Naive thymus-derived CD8-positive, alpha-beta T cell (primary cell): ENCODE measurements around the gene HK1. TPM values are rescaled to one million over a fixed set of nuclear protein-coding genes. Genes with fewer than 3 reads are reported as not detected.
"Not testable (repeated sequence)": the region's sequence is repeated elsewhere in the genome, so short reads cannot be mapped to it uniquely, and the experiment has no call there.

Experiments
- ATAC-seq, 2 donors: fragments of 150-1000 bp; cut with Tn5 transposase in 1 of 2; sonication (Bioruptor Pico), chemical (Tn5 transposase) in 1 of 2; 1 replicate in 1 of 2; 2 replicates in 1 of 2; pipeline ENCODE4 v1.10.0; 2021; ENCODE audit warnings: mild to moderate bottlenecking in 2 of 2, moderate library complexity in 2 of 2
- POLR2A ChIA-PET: fragments of 350-600 bp; sonication (Branson Sonifier 250); formaldehyde crosslinking; loops from one replicate; lab custom pipeline; 2021; ENCODE audit warnings: antibody characterized with exemption; lab: Charles Lee
- DNase-seq, 10 donors: peaks; one replicate each; pipeline versions ENCODE4 v3.0.0 to v3.0.0-alpha.2; 2020 to 2022
- H3K27ac Mint-ChIP-seq, 10 donors: one replicate each; pipeline ENCODE4 v1.8.0; 2020 to 2022; ENCODE audit warnings: mild to moderate bottlenecking in 10 of 10, mixed read lengths in 10 of 10, moderate library complexity in 4 of 10, inconsistent platforms in 1 of 10
- H3K27me3 Mint-ChIP-seq, 5 donors: one replicate each; pipeline ENCODE4 v1.8.0; 2021 to 2022; ENCODE audit warnings: mixed read lengths in 5 of 5
- H3K36me3 Mint-ChIP-seq, 3 donors: one replicate each; pipeline ENCODE4 v1.8.0; 2020 to 2022; ENCODE audit warnings: mixed read lengths in 3 of 3, mild to moderate bottlenecking in 2 of 3, inconsistent platforms in 1 of 3
- H3K4me1 Mint-ChIP-seq, 4 donors: one replicate each; pipeline ENCODE4 v1.8.0; 2021 to 2022; ENCODE audit warnings: mixed read lengths in 4 of 4
- H3K4me3 Mint-ChIP-seq, 10 donors: one replicate each; pipeline ENCODE4 v1.8.0; 2020 to 2022; ENCODE audit warnings: mild to moderate bottlenecking in 10 of 10, mixed read lengths in 10 of 10, moderate library complexity in 6 of 10, inconsistent platforms in 1 of 10
- H3K9me3 Mint-ChIP-seq, 9 donors: one replicate each; pipeline ENCODE4 v1.8.0; 2020 to 2022; ENCODE audit warnings: mixed read lengths in 9 of 9, mild to moderate bottlenecking in 3 of 9, inconsistent platforms in 1 of 9, moderate library complexity in 1 of 9
- polyA plus RNA-seq, 3 donors: library from polyadenylated mRNA; unstranded; fragments of 300-500 nt; fragmentation: Illumina TruSeq; gene quantifications; one replicate each; pipeline ENCODE4 v1.2.3, GENCODE V29; 2021
- total RNA-seq, 8 experiments: library from RNA in 2 of 8; stranded (reverse) in 2 of 8; gene quantifications; one replicate each; pipeline ENCODE4 v1.2.3 and lab custom pipeline; 2021 to 2026

HK1 gene
- total and polyA plus RNA-seq, 5 experiments from 2014 or later, result 63.5 to 129 (median 89.9) TPM

GRCh38 chr10:69287181-69287580, 8.9 kb downstream of the HK1 start:
- DNase-seq, result no peak
- no peak for ATAC-seq
- no peak overlapping the region for H3K4me3 Mint-ChIP-seq
- H3K27me3 Mint-ChIP-seq, result no peaks in the 10 kb centered on the region
- no peak overlapping the region for H3K27ac Mint-ChIP-seq
- no peaks in the 10 kb centered on the region for H3K36me3 Mint-ChIP-seq
- no peaks in the 10 kb centered on the region for H3K4me1 Mint-ChIP-seq
- POLR2A ChIA-PET, result no interaction called here
- no peaks in the 10 kb centered on the region for H3K9me3 Mint-ChIP-seq

- Mint-ChIP-seq H3K36me3 (no peaks in the 10 kb centered on the region), H3K27ac (no peak overlapping the region), H3K4me1 (peaks cover 2 to 6% (median 3%) of the 10 kb centered on the region in 4 donors), H3K9me3 (no peaks in the 10 kb centered on the region), H3K4me3 (no peak overlapping the region), H3K27me3 (peaks cover 0 to 2% (median 0%) of the 10 kb centered on the region in 5 donors)
- POLR2A ChIA-PET, result interaction anchor here (1.1 kb wide), 1 partner anchor 16 kb away, joined by 3 read pairs; no protein-coding TSS in a partner anchor
- DNase-seq (no peak), ATAC-seq (no peak)
These were observed 12.7 kb downstream of the HK1 start for GRCh38 chr10:69290993-69291392.

DNA sequence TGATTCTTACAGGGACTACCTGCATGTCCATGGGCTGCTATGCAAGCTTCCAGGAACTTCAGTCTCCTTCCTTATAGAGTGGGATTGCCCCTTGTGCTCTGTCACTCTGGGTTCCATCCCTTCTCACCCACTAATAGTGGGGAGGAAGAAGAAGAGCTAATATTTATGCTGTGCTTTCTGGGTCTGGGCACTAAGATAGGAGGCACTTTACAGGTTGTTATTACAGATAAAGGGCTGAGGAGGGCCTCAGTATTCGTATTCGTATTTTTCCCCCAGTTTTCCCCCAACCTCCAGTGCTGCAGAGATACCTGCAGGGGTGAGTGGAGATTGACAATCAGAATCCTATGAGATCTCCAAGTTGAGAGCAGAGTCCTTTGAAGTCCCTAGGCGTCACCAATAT, 14.2 kb downstream of the HK1 start:
- H3K4me1 Mint-ChIP-seq, result peaks cover 2 to 6% (median 3%) of the 10 kb centered on the region in 4 donors
- H3K27ac Mint-ChIP-seq, result no peak overlapping the region
- POLR2A ChIA-PET, result interaction anchor here (1.3 kb wide), 1 partner anchor 25 kb away, joined by 3 read pairs; no protein-coding TSS in a partner anchor
- DNase-seq (no peak), ATAC-seq (no peak)
- no peak overlapping the region for H3K4me3 Mint-ChIP-seq
- H3K36me3 Mint-ChIP-seq, result no peaks in the 10 kb centered on the region
- H3K27me3 Mint-ChIP-seq, result peaks cover 0 to 4% (median 1%) of the 10 kb centered on the region in 5 donors
- no peaks in the 10 kb centered on the region for H3K9me3 Mint-ChIP-seq

DNA sequence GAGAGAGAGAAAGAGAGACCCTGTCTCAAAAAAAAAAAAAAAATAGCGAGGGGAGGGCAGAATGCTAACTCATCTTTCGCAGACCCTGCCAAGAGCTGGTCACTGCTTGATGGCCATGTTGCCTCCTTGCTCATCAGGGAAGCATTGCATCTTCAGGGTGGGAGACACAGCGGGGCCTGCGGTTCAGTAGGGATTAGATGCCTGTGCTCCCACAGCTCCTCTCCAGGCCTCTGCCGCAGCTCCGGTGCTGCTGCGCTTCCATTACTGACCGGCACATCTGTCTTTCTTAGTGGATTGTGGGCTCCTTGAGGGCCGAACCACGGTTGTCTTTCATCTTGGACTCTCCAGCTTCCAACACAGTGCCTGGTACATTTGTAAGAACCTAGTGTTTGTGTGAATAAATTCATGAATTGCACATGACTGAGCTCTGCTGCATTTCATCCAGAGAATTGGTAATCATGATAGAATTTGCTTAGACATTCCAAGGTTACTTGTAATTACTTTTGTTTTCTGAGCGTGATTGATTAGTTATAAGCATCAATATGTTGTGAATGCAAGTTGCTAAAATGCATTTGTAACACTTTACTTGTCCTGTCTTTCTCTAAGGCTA, 16.8 kb downstream of the HK1 start:
- POLR2A ChIA-PET, result no interaction called here
- peaks cover 0 to 4% (median 1%) of the 10 kb centered on the region in 5 donors for H3K27me3 Mint-ChIP-seq
- peaks cover 2 to 6% (median 3%) of the 10 kb centered on the region in 4 donors for H3K4me1 Mint-ChIP-seq
- peak overlapping the region in 1 of 10 donors; percentile 11 for H3K27ac Mint-ChIP-seq
- no peak for ATAC-seq
- no peak for DNase-seq
- H3K36me3 Mint-ChIP-seq, result no peaks in the 10 kb centered on the region
- no peak overlapping the region for H3K4me3 Mint-ChIP-seq
- no peaks in the 10 kb centered on the region for H3K9me3 Mint-ChIP-seq

DNA sequence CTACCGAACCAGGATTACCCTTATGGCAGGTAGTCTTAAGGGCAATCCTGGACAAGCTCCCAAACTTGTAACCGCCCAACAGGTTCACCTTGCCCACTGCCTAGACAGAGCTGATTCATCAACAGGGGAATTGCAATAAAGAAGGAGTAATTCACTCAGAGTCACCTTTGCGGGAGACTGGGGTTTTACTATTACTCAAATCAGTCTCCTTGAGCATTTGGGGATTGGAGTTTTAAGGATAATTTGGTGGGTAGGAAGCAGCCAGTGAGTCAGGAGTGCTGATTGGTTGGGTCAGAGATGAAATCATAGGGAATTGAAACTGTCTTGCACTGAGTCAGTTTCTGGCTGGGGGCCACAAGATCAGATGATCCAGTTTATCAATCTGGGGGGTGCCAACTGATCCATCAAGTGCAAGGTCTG, 25.3 kb downstream of the HK1 start:
- Mint-ChIP-seq H3K27ac (no peak overlapping the region), H3K27me3 (no peaks in the 10 kb centered on the region), H3K9me3 (no peaks in the 10 kb centered on the region), H3K36me3 (peaks cover 0 to 1% (median 0%) of the 10 kb centered on the region in 3 donors), H3K4me3 (no peak overlapping the region), H3K4me1 (no peaks in the 10 kb centered on the region)
- no peak for ATAC-seq
- DNase-seq, result no peak
- POLR2A ChIA-PET, result interaction anchor here (0.6 to 1.4 kb wide), 2 partner anchors 24 to 141 kb away, joined by 3 read pairs; no protein-coding TSS in a partner anchor

DNA sequence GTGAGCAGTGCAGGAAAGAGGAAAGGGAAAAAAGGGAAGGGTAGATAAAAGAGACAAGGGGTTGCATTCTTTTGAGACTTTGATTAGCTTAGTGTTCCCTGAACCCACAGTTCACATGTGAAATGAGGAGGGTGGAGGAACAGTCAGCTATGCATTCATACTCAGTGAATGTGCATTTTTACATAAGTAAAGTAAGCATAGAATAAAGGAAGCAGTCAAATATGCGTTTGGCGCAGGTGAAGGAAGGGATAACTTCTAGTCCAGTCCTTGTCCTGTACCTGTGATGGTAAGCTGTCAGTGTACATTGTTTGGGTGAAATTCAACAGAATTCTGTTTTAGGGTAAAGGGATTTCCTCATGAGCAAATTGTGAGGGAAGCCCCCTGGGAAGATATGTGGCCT, 28.1 kb downstream of the HK1 start:
- POLR2A ChIA-PET, result no interaction called here
- ATAC-seq (no peak), DNase-seq (no peak)
- Mint-ChIP-seq H3K27ac (peak overlapping the region in 1 of 10 donors; percentile 69), H3K4me1 (peaks cover 0 to 2% (median 0%) of the 10 kb centered on the region in 4 donors), H3K27me3 (no peaks in the 10 kb centered on the region), H3K9me3 (no peaks in the 10 kb centered on the region), H3K36me3 (peaks cover 0 to 1% (median 0%) of the 10 kb centered on the region in 3 donors), H3K4me3 (no peak overlapping the region)

DNA sequence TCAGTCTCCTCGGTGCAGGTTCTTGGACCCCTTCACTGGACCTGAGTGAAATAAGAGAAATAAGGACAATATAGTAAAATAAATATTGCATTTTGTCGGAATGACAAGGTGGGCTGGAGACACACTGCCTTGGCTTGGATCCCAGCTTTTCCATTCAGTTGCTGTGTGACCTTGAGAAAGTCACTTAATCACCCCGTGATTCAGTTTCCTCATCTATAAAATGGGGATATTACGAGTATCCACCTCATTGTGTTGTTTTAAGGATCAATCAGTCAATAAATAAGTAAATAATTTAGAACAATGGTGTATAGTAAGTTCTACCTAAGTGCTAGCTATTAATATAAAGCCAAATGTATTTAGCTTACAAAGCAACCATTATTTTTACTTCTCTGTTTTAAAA, 29.1 kb downstream of the HK1 start:
- Mint-ChIP-seq H3K9me3 (no peaks in the 10 kb centered on the region), H3K27ac (peak overlapping the region in 1 of 10 donors; percentile 24), H3K36me3 (no peaks in the 10 kb centered on the region), H3K4me3 (no peak overlapping the region), H3K4me1 (peaks cover 0 to 2% (median 0%) of the 10 kb centered on the region in 4 donors), H3K27me3 (no peaks in the 10 kb centered on the region)
- POLR2A ChIA-PET, result interaction anchor here (0.7 to 1.5 kb wide), 2 partner anchors 10 to 16 kb away, joined by 3 to 5 read pairs; no protein-coding TSS in a partner anchor
- DNase-seq, result no peak
- no peak for ATAC-seq

- H3K4me1 Mint-ChIP-seq, H3K27me3 Mint-ChIP-seq, H3K4me3 Mint-ChIP-seq, DNase-seq, H3K9me3 Mint-ChIP-seq, H3K36me3 Mint-ChIP-seq, H3K27ac Mint-ChIP-seq, ATAC-seq: not testable (repeated sequence)
- POLR2A ChIA-PET, result interaction anchor here (1.5 kb wide), 1 partner anchor 9 kb away, joined by 5 read pairs; no protein-coding TSS in a partner anchor
These were observed 30.0 kb downstream of the HK1 start for GRCh38 chr10:69308304-69308703.

DNA sequence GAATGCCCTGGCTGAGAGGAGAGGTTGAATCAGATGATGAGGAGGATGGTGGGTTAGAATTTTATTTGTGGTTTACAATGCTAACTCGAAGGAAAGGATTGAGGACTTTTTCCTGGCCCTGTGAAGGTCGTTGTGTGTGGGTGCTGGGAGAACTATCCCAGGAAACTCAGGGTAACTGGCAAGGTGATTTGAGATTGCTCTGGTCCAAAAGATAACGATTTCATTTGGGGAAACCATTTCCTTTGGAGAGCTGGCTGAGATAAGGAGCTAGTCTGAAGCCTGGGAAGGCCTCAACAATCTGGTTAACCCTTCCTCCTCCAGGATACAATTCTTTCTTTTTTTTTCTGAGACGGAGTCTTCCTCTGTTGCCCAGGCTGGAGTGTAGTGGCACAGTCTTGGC, 33.0 kb downstream of the HK1 start:
- Mint-ChIP-seq H3K4me3 (no peak overlapping the region), H3K36me3 (no peaks in the 10 kb centered on the region), H3K27me3 (no peaks in the 10 kb centered on the region), H3K27ac (peak overlapping the region in 3 of 10 donors; percentile 4 to 83 (median 60)), H3K4me1 (peaks cover 0 to 2% (median 0%) of the 10 kb centered on the region in 4 donors), H3K9me3 (no peaks in the 10 kb centered on the region)
- ATAC-seq (no peak), DNase-seq (no peak)
- POLR2A ChIA-PET, result interaction anchor here (0.9 kb wide), 1 partner anchor 50 kb away, joined by 3 read pairs; no protein-coding TSS in a partner anchor

GRCh38 chr10:69312528-69312927, 34.2 kb downstream of the HK1 start:
- Mint-ChIP-seq H3K36me3 (no peaks in the 10 kb centered on the region), H3K27ac (peak overlapping the region in 1 of 10 donors; percentile 24), H3K4me3 (peak overlapping the region in 1 of 10 donors; percentile 8), H3K27me3 (no peaks in the 10 kb centered on the region), H3K9me3 (no peaks in the 10 kb centered on the region), H3K4me1 (peaks cover 0 to 5% (median 3%) of the 10 kb centered on the region in 4 donors)
- ATAC-seq, result no peak
- POLR2A ChIA-PET, result no interaction called here
- no peak for DNase-seq

DNA sequence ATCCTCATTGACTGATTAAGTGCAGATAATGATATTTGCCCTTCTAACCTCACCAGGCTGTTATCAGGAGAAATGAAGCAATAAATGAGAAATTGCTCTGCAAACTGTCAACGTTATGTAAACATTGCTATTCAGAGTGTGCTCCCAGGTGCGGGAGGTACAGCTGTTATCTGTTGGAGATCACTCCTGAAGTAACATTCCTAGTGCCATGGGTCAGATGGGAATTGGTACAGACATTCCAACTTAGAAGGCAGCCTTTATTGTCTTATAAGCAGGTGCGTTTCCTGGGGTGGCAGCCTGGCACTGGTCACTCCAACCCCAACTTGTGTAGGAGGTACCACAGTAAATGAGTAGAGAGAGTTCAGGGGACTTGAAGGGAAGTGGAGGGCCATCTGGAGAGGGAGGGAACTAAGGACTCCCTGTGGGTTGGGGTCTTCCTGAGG, 36.8 kb downstream of the HK1 start:
- no peak for ATAC-seq
- H3K27me3 Mint-ChIP-seq, result no peaks in the 10 kb centered on the region
- H3K4me3 Mint-ChIP-seq, result peak overlapping the region in 2 of 10 donors; percentile 20 to 58
- peak overlapping the region in 3 of 10 donors; percentile 4 to 89 (median 52) for H3K27ac Mint-ChIP-seq
- POLR2A ChIA-PET, result interaction anchor here (0.6 kb wide), 1 partner anchor 15 kb away, joined by 3 read pairs; no protein-coding TSS in a partner anchor
- H3K36me3 Mint-ChIP-seq, result no peaks in the 10 kb centered on the region
- H3K4me1 Mint-ChIP-seq, result peaks cover 12 to 17% (median 15%) of the 10 kb centered on the region in 4 donors
- H3K9me3 Mint-ChIP-seq, result no peaks in the 10 kb centered on the region
- no peak for DNase-seq

- no peak for DNase-seq
- peaks cover 13 to 24% (median 21%) of the 10 kb centered on the region in 4 donors for H3K4me1 Mint-ChIP-seq
- no peaks in the 10 kb centered on the region for H3K36me3 Mint-ChIP-seq
- ATAC-seq, result no peak
- peak overlapping the region in 7 of 10 donors; percentile 6 to 88 (median 68) for H3K27ac Mint-ChIP-seq
- POLR2A ChIA-PET, result interaction anchor here (0.6 kb wide), 1 partner anchor 14 kb away, joined by 3 read pairs; no protein-coding TSS in a partner anchor
- H3K9me3 Mint-ChIP-seq, result no peaks in the 10 kb centered on the region
- H3K4me3 Mint-ChIP-seq, result peak overlapping the region in 3 of 10 donors; percentile 7 to 59 (median 58)
- no peaks in the 10 kb centered on the region for H3K27me3 Mint-ChIP-seq
These were observed 37.5 kb downstream of the HK1 start for GRCh38 chr10:69315610-69316312.
